GM21717 (cell line): ENCODE measurements around the gene DDA1.
"Not testable (repeated sequence)": the region's sequence is repeated elsewhere in the genome, so short reads cannot be mapped to it uniquely, and the experiment has no call there.

Experiments
- ATAC-seq: cut with Tn5 transposase; IDR thresholded peaks from one replicate; pipeline ENCODE4 v1.9.1; 2021; ENCODE audit warnings: mild to moderate bottlenecking, moderate library complexity; ENCODE audit not compliant: unreplicated experiment

Gene DDA1

DNA sequence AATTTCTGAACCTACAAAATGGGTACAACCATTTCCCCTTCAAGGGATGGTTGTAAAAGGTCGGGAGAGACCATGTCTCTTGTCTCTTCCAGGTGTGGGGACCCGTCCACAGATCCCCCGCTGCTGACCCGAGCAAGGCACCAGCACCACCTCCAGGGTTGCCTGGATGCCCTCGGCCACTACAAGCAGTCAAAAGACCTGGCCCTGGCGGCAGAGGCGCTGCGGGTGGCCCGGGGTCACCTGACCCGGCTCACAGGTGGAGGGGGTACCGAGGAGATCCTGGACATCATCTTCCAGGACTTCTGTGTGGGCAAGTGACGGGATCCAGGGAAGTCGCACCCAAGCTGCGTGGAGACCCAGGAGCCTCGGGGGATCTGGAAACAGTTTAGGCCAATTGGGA is 32.0 kb downstream of the DDA1 start:
- ATAC-seq, result no peak

DNA sequence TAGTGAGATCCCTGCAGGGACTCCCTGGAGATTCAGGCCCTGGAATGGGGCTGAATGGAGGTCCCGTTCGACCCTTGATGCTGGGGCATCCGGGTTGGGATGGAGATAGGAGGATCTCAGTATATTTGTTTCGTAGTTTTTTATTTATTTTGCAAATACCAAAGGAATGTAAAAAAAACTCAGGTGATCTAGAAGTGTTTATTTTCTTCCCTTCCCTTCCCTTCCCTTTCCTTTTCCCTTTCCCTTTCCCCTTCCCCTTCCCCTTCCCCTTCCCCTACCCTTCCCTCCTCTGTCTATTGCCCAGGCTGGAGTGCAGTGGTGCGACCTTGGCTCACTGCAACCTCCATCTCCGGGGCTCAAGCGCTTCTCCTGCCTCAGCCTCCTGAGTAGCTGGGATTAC is 32.5 kb downstream of the DDA1 start:
- ATAC-seq, result no peak

- ATAC-seq, result no peak
These were observed 36.8 kb downstream of the DDA1 start for GRCh38 chr19:17346109-17346671.

GRCh38 chr19:17347361-17347760 is 38.0 kb downstream of the DDA1 start:
- no peak for ATAC-seq

- ATAC-seq, result no peak
These were observed 38.5 kb downstream of the DDA1 start for GRCh38 chr19:17347877-17348276.

GRCh38 chr19:17348700-17349099 is 39.3 kb downstream of the DDA1 start:
- no peak for ATAC-seq

GRCh38 chr19:17351815-17352435 is 42.6 kb downstream of the DDA1 start:
- ATAC-seq, result no peak

GRCh38 chr19:17352608-17353280 is 43.4 kb downstream of the DDA1 start:
- no peak for ATAC-seq

DNA sequence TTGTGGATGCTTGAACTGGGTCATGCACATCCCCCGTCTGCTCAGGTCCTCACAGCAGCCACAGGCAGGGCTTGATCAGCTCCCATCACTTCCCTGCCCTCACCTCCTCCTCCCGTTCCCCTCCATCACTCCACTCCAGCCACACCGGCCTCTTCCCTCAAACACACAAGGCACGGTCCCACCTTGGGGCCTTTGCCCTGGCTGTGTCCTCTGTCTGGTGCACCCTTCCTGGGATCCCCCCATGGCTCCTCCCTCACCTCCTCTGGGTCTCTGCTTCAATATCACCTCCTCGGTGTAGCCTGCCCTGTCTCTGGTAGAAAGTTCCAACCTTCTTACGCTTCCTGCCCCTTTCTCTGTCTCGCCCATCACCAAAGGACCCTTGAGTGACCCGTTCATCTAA is 44.0 kb downstream of the DDA1 start:
- ATAC-seq, result no peak

- ATAC-seq, result no peak
These were observed 47.8 kb downstream of the DDA1 start for GRCh38 chr19:17357078-17357666.

- no peak for ATAC-seq
These were observed 48.4 kb downstream of the DDA1 start for GRCh38 chr19:17357724-17358123.

GRCh38 chr19:17358395-17358794 is 49.0 kb downstream of the DDA1 start:
- no peak for ATAC-seq

DNA sequence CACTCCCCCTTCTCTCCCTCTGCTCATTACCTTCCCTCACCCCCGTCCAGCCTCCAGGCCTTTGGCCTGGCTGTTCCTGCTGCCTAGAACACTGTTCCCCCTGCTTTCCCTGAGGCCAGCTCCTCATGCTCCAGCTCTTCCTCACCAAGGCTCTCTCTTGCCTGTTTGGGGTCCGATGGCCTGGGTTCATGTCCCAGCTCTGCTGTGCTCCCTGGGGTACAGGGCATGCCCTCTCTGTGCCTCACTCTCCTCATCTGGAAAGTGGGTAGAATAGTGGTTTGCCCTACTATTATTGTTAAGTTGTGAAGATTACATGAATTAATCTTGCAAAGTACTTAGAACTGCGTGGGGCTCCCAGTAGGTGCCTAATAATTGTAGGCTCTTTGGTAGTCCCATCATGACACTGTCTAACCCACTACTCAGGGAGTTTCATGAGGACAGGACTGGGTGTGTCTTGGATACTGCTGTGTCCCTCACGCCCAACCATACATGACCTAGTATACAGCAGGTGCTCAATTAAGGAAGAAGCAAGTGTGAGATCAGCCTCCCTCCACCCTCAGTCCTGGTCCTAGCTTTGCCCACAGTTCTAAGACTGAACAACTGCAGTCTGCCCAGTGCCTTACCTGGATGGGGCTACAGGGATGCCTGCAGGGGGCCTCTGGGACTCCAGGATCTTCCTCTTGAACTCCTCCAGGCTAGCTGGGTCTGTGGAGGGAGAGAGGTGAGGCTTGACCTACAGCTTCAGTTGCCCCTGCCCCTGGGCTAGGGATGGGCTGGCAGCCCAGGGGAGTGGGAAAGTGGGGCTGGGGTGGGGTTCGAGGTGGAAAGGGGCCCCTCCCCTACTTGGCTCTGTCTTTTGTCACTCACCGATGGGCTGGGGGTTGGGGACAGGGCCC is 50.8 kb downstream of the DDA1 start:
- ATAC-seq, result no peak

GRCh38 chr19:17363852-17364605 is 54.7 kb downstream of the DDA1 start:
- ATAC-seq, result not testable (repeated sequence)

DNA sequence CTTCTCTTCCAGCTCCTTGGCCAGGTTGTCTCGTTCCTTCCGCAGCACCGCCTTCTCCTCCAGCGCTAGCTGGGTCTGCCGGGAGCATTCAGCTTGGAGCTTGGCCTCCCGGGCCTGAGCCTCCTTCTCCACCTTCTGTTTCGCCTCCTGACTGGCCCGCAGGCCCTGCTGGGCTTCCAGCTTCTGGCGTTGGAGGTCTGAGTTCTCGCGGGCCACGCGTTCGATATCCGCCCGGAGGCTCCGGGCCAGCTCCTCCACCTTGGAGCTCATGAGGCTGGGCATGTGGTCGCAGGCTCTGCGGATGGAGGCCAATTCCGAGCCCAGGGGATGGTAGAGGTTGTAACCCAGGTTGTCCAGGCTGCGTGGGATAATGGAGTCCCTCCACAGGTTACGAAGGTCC is 56.0 kb downstream of the DDA1 start:
- no peak for ATAC-seq

DNA sequence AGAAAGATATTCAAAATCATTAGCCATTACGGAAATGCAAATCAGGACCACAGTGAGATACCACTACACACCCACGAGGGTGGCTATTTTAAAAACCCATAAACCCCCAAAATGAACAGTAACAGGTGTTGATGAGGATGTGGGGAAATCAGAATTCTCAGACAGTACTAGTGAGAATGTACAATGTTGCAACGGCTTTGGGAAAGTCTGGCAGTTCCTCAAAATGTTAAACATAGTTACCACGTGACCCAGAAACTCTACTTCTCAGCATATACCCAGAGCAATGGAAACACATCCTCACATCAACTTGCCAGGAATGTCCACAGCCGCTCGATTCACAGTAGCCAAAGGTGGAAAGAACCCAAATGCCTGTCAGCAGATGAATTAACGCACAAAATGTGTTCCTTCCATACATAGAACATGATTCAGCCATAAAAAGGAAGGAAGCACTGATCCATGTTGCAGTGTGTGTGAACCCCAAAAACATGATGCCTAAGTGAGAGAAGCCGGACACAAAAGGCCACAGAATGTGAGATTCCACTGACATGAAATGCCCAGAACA is 60.7 kb downstream of the DDA1 start:
- peak; percentile 71 for ATAC-seq
